NCI-H1436 (cell line): ENCODE data around the gene HMG20B.
A peak's percentile ranks its signal among the peaks of the same experiment; 100 is the strongest.

Experiments used
- DNase-seq: peaks from one replicate; lab custom pipeline; 2025; lab: John Stamatoyannopoulos, UW

The HMG20B gene

DNA sequence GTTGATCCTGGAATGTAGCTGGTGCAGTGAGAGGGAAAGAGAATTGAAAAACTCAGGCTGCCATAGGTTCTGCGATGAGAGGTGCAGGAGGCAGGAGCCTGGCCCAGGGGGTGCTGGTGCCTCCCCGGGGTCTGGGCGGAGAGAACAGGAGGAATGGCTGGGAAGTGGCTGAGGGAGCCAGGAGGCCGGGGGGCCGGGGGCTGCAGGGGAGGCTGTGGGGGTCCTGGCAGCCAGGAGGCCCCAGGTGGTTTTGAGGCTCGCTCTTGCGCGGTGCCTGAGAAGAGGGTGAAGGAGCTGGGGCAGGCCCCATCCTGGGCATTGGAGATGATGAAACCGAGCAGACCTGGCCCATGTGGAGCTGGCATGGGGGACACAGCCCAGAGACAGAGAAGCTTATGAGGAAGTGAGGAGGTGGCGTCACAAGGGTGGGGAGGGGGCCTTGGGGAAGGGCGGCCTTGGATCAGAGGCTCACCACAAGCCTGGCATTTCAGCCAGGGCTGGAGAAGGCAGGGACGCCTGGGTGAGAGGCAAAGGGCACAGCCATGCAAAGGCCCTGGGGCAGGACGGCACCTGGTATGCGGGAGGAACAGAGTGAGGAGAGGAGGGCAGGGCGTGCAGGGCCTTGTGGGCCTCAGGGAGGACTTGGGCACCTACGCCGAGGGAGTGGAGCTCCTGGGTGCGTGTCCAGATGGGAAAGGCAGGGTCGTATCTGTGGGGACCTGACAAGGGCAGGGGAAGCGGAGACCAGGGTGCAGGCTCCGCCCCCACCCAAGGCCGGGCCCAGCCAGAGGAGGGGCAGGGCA lies 35.1 kb upstream of the HMG20B start:
- DNase-seq = no peak

DNA sequence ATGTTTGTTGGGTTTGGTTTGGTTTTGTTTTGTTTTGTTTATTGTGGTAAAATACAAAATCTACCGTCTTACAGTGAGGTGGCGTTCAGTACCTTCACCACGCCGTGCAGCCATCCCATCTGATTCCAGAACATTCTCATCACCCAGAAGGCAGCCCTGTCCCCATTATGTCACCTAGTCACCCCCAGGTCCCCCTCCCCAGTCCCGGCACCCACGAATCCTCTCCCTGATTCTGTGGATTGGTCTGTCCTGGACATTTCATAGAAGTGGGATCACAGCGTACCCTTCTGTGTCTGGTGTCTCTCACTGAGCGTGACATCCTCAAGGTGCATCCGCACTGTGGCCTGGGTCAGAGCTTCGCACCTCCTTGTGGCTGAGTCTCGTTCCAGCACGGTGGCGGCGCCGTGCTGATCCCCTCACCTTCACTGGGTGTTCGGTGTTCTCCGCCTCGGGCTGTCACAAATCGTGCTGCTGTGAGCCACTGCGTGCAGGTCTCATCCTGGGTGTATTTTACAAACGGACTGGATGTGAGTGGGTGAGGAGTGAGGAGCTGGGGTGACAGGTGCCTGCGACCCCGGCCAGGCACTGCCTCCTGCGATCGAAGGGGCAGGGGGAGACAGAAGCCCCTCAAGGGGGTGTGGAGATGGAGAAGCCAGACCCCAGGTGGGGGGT lies 34.4 kb upstream of the HMG20B start:
- DNase-seq = no peak

DNA sequence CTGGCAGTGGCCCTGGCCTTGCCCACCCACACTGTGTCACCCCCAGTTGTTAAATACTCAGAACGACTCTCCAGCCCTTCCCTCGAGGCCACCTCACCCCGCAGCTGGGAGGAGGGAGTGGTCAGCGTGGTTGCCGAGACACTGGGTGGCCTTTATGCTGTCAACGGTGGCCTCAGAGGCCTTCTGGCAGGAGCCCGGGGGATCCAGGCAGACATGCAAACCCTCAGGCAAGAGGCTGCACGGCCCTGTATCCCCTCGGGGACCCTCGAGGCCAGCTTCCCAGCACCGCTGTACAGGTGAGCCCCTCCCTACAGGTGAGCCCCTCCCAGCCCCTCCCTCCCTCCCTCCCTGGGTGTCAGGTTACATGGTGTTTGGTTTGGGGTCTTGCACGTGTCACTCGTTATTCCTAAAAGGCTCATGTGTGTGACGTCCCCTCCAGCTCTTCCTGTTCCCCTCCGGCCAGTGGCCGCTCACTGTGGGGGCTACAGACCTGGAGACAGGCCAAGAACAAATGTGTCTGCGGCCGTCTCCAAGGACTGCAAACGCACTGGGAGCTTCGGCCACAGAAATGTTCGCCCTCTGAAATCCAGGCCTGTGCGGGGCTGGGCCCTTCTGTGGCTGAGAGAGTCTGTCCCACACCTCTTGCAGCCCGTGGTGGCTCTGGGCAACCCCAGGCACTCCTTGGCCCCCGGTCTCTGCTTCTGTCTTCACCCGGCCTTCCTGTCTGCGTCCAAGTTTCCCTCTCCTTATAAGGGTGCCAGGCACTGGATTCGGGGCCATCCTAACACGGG lies 33.6 kb upstream of the HMG20B start, which contains the start of gene TEKTIP1:
TEKTIP1 (plus strand) TSS at position 210 of the 791 bp plus-strand sequence; CDS start at position 214, 4 bp downstream.
- DNase-seq = peak; percentile 41

DNA sequence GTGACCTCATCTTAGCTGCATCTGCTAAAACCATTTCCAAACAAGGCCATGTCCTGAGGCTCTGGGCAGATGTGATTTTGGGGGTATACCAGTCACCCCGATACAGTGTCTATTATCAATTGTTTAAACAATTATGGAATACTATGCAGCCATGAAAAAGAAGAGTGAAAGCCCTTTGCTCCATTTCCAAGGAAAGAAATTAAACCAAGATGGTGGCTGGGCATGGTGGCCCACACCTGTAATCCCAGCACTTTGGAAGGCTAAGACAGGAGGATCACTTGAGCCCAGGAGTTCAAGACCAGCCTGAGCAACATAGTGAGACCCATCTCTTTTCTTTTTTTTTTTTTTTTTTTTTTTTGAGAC lies 33.0 kb upstream of the HMG20B start:
- no peak for DNase-seq

DNA sequence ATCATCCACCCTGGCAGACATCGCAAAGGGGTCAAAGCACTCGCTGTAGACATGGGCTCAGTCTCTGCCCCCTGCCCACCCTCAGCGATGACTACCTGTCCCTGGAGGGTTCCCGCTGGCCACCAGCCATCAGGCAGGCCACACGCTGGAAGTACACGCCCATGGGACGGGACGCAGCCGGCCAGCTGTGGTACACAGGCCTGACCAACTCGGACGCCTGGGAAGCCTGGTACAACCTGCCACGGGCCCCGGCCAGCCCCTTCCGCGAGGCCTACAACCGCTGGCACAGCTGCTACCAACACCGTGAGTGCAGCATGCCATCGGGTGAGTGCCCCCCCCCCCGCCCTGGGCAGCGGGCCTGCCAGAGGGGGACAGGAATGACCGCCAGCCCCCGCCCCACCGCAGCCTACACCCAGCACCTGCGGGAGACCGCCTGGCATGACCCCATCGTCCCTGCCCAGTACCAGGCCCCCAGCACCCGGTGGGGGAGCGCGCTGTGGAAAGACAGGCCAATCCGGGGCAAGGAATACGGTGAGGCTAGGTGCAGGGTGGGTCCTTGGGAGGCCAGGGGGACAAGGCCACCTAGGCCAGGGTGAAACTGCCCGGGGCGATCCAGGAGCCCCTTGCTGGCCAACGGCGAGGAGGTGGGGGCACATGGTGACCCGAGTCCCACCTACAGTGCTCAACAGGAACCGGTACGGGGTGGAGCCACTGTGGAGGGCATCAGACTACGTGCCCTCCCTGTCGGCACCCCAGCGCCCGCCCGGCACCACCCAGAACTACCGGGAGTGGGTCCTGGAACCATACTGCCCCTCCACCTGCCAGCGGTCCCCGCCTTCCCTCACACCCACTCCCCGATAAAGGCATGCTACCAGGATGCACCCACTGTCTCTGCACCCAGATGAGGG lies 29.3 kb upstream of the HMG20B start:
- no peak for DNase-seq

DNA sequence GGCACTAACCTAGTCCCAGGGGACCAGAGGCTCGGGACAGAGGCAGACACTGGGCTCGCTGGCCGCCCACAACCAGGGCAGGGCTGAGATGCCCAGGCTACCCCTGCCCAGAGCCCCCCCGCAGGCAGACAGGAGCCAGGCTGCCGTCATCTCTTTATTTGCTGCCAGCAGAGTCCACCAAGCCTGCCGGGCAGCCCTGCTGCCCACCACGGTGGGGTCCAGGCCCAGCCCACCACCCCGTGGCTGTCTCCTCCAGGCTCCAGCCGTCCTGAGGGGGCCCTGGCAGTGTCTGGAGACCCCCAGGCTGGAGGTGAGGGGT lies 28.7 kb upstream of the HMG20B start:
- no peak for DNase-seq

DNA sequence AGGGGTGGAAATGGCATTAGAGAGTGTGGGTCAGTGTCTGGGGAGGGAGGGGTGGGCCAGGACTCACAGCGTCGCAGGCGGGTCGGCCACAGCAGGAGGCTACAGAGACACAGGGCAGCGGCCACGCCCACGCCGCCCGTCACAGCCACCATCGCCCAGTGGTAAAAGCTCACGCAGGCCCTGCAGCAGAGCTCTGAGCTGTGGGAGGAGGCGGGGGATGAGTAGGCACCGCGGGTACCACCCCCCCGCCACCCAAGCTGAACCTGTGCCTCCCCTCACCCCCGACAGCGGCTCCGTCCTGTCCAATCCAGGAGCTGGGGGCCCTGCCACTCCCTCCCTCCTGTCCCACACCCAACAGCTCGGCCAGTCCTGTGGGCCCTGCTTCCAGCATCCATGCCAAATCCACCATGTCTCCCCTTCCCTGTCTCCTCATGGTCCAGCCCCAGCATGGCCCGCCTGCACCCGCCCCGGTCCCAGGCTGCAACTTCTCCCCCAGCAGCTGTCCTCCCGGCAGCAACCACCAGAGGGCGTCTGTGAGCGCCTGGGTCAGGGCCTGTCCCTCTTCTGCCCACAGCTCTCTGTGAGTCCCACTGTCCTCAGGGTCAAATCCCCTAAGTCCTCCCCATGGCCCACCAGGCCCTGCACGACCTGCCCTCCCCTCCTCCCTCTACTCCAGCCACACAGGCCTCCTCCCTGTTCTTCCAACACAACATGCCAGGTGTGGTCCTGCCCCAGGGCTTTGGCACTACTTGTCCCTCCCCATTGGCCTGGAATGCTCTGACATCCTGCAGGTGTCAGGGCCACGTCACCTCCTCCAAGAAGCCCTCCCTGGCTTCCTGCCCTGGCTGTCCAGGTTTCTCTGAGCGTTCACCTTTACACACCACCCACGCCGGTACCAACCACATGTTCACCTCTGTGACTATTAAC lies 27.7 kb upstream of the HMG20B start:
- no peak for DNase-seq

DNA sequence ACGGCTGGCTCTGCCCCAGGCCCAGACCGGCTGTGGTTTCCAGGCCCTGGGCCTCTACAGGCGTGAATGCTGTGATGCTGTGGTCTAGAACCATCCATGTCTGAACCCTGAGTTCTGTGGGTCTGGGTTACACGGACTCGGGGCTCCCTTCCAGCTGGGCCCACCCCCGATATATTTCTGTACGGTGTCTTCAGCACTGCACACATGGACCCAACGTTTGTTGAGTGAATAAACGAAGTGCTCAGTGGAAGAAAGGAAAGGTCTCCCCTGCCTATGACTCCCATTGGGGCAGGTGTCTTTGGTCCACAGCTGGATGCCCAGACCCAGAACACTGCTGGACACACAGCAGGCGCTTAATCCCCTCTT lies 27.1 kb upstream of the HMG20B start:
- DNase-seq = no peak

DNA sequence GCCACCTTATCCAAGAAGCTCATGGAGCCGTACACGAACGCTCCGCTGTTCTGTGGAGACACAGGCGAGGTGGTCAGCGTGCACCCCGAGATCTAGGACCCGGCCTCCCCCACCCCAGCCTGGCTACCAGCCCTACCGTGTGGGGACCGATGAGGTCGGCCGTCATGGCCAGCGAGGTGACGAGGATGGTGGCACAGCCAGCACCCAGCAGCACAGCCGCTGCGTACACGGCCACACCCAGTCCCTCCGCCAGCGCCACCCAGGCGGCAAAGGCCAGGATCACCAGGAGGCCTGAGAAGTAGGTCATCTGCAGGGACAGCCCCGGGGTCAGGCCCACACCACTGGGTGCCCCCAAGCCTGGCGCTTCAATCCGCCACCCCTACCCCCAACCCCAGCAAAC lies 26.6 kb upstream of the HMG20B start:
- DNase-seq = no peak

DNA sequence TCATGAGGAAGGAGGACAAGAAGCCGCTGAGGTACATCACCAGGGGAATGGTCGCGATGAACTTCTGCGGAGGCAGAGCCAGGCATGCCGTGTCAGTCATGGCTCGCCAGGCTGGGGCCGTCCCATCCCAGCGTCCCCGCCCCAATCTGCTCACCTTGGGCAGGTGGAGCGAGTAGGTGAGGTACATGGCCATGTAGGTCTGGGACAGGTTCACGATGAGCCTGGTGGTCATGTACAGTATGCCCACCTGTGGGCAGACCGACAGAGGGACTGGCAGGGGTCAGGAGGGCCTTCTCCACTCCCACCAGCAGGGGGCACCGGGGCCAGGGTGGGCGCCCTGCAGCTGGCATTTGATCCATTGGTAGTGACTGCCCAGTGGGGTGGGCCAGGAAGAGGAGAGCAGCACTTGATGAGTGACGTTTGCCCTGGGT lies 25.4 kb upstream of the HMG20B start:
- DNase-seq = no peak

DNA sequence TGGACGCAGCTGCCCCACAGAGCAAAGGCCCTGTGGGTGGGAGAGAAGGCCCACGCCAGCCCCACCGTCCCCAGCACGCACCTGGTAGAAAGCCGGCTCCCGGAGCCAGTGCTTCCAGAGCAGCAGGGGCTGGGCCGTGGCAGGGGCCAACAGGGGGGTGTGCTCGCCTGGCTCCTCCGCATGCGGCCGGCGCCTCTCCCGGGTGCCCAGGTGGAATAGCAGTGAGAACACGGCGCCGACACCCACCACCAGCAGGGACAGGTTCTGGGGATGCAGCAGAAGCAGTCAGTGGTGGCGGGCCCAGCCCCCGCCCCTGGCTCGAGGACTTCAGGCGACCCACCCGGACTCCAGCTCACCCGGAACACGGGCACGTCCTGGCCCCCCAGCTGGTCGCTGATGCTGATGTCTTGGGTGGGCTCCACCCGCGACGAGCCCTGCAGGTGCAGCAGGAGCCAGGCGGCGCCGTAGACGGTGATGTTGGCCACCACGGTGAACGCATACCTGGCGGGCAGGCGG lies 24.9 kb upstream of the HMG20B start:
- no peak for DNase-seq

DNA sequence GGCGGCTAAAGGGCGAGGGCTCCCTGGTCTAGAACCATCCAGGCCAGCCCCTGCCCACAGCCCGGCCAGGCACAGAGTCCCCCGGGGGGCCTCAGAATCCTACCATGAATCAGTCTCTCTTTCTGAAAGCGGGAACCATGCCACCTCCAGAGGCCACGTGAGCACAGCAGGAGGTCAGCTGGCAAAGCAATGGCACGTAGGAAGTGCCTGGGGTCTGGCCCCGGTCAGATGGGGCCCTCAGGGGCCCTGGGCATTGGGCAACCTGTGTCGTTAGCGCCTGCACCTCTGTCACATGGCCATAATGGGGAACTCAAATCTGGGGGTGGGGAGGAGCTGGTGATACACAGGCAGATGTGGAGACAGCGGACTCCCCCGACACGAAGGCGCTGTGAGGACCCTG lies 24.1 kb upstream of the HMG20B start:
- DNase-seq = no peak

DNA sequence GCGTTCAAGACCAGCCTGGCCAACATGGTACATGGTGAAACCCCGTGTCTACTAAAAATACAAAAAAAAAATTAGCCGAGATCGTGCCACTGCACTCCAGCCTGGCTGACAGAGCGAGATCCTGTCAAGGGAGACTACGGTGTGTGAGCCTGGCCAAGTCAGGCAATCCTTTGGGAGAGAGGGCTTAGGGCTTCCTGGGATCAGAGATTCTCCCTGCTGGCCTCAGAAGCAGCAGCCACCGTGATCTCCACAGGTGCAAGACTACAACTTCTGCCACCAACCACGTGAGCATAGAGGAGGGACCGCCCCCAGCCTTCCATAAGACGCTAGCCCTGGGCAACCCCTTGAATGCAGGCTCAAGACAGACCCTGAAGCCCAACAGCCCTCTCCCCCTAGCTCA lies 22.9 kb upstream of the HMG20B start:
- DNase-seq = no peak

DNA sequence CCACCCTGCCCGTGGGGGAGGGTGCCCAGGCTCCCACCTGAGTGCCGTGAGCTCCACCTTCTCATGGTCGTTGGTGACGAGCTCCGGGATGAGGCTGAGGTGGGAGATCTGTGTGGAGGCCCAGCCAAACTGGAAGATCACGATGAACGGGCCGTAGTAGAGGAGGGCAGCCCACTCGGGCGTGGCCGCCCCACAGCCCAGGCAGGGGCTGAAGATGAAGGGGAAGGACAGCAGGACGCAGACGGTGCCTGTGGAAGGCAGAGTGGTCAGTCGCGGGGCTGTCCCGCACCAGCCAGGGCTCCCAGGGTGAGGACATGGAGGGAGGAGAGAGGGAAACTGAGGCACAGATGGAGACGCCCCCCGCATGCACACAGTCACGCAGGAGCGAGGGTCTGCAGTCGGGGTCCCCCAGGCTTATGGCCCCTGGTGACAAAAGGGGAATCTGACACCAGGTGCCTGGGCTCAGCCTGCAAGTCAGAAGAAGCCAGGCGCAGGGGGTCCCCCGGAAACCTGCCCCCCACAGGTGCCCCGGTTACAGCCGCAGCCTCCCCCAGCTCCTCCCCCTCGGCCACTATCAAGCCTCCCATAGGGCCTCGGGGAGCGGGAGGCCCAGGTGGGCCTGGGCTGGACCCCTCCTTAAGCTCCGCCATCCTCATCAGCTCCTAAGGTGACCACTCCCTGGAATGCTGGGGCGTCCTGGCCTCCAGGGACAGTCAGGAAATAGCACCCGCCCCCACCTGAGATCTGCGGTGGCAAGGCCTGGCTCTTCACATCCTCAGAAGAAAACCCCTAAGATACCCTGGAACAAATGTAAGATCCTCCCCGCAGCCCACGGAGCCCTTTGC lies 21.6 kb upstream of the HMG20B start:
- no peak for DNase-seq

DNA sequence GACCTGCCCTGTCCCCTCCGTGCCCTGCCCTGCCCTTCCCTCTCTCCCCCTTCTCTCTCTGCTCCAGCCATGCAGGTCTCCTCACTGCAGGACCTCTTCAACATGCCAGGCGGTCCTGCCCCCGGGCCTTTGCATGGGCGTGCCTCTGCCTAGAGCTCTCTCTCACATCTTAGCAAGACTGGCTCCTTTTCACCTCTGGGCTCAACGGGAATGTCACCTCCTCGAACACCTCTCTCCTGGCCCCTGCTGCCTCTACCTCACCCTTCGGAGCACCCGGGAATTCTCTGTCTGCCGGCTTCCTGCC lies 21.0 kb upstream of the HMG20B start:
- DNase-seq = no peak

DNA sequence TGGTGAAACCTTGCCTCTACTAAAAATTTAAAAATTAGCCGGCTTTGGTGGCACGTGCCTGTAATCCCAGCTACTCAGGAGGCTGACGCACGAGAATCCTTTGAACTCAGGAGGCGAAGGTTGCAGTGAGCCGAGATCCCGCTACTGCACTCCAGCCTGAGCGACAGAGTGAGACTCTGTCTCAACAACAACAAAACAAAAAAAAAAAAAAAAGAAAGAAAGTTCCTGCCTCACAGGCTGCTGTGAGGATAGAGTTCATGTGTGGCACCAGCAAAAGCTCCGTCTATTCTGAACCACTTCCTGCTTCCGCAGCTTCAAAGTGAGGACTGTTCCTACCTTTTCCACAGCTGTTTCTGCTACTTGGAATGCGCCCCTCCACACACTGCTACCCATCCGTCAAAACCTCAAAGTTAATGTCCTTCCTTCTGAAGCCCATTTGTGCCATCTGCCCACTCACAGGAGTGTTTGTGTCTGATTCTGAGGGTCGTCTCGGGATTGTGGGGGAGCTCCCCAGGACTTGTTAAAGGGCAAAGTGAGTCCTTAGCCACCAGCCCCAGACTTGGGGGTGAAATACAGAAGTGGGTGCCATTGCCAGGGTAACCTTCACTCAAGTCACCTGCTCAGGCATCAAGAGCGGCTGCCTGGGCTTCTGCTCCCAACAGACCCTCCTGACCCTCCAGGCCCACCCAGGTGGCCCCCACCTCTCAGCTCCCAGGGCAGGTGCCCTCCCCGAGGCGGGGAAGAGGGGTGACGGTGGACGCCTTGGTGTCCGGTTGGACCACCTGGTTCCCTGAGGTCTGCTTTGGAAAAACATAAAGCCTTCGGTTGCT lies 18.3 kb upstream of the HMG20B start:
- no peak for DNase-seq

DNA sequence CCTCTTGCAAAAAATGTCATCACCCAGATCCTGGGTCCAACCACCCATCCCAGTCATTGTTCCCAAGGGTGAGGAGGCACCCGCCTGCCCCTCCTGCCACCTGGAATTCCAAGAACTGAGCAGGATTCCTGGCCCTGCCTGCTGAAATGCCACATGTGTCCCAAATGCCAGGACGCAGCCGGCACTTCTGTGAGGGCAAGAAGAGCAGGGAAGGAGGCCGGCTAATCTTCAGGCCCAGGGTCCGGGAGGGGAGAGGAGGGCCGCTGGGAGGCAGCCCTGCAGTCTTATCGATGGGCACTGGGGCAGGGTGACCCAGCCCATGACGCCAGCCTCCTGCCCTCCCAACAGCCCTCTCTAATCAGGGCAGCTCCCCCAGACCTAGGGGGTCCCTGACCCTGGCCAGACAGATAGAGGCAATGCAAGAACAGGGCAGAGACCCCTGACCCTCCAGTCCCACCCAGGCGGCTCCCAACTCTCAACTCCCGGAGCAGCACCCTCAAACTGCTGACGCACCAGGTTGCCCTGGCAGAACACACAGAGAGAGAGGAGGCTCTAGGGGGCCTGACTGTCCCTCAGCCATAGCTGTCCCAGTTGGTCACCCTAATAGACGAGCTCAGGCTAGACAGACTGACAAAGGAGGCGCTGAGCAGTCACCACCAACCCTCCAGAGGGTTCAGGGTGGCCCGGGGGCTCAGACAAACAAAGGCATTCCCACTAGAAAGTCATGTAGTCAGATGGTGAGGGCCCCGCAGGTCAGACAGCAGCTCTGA lies 16.9 kb upstream of the HMG20B start:
- no peak for DNase-seq

DNA sequence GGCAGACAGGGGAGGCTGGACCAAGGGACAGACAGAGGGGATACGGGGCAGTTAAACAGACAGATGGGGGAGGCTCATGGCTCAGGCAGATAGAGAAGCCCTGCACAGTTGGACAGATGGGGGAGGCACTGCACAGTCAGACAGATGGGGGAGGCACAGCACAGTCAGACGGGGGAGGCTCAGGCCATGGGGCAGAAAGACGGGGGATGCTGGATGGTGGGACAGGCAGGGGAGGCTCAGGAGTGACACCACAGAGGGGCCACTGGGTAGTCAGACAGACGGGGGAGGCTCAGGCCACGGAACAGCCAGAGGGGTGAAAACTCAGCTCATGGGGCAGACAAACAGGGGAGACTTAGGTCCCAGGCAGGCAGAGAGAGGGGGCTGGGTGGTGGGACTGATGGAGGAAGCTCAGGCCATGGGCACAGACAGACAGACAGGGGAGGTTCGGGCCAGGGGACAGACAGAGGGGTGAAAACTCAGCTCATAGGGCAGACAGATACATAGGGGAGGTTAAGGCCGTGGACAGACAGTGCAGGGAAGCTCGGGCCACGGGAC lies 16.2 kb upstream of the HMG20B start:
- DNase-seq = no peak
